ENCODE measurements around the gene HOXC5. TPM values are rescaled to one million over a fixed set of nuclear protein-coding genes. Genes with fewer than 3 reads are reported as not detected.

HOXC5 gene
- total and polyA plus RNA-seq, 2 donors (not counting 1 experiment from before 2014, with no cell fraction given): not detected

DNA sequence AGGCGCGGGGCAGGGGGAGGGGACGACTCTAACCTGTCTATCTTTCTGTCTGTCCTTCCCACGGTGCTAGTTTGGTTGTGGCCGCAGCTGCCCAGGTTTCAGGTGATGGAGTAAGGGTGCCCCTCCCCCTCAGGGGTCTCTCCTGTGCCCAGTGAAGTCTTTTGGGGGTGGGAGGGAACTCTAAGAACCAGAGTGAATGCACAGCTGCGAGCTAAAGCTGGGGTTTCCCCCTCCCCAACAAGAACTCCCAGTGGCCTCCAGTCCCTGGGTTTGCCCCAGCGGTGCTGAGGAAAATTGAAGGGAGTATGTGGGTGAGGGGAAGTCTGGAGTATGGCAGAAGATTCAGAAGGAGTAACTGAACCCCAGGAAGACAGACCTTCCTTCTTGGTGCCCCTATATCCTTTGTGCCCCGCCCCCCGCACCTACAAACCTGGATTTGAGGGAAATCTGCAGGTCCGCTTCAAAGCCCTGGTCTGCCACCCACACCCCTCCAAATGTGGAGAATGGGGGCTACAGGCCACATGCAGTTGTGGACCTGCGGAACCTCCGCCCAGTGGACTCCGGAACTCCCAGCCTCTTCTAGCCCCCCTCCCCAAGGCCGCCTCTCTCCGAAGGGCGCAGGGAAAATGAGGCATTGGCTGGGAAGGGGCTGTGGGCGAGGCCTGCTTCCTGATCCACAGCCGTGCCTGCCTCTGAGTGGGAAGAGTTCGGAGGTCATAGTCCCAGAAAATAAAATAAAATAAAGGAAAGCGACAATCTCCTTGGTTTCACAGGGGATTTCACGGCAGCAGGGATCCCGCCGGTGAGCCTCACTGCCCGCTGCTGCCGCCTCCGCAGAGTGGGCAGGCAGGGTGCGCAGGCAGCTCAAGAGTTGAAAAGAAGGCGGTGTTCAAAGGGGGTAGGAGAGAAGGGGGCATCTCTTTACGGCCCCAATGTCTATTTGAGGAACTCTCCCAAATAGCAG is 36.3 kb upstream of the HOXC5 start:
- TF ChIP-seq EZH2 (IDR thresholded peaks at IDR 0.05; ENCODE audit: borderline replicate concordance, insufficient read depth, low read depth, low read length, poor library complexity, severe bottlenecking): no peak
- intact Hi-C loops (cut with micrococcal nuclease): loop anchor here (5.0 kb wide), 2 partner anchors 36 to 44 kb away; partner anchors contain the start of genes HOXC12 and HOXC5
- ChIA-PET CTCF (interaction anchor here (1.1 to 1.6 kb wide), 2 partner anchors 9 to 194 kb away, joined by 3 to 7 read pairs; no protein-coding TSS in a partner anchor), POLR2A (interaction anchor here (0.6 kb wide), 2 partner anchors 328 to 596 kb away, joined by 3 read pairs; partner anchors contain the start of gene COPZ1)
- H4K20me1 ChIP-seq (ENCODE audit: control insufficient read depth, insufficient read depth, low read length, poor library complexity, severe bottlenecking): no peaks in the 10 kb centered on the region
- 16% methylated on average over 16 of the region's 29 CpGs for WGBS (ENCODE audit: insufficient coverage)
- Mint-ChIP-seq H3K4me1 (peaks cover 33% of the 10 kb centered on the region), H3K4me3 (peak overlapping the region; percentile 89), H3K9me3 (ENCODE audit: insufficient read depth) (no peaks in the 10 kb centered on the region), H3K27me3 (peaks cover 85% of the 10 kb centered on the region), H3K27ac (peak overlapping the region; percentile 46)
- H3K9me3 ChIP-seq (ENCODE audit: control extremely low read depth in 1 of 3, control insufficient read depth in 2 of 3, insufficient read depth in 1 of 3, low read length in 2 of 3): peaks cover 0 to 75% (median 0%) of the 10 kb centered on the region in 3 donors
- peak overlapping the region; percentile 58 for H3K9ac ChIP-seq (ENCODE audit: low read length)
- peak overlapping the region; percentile 96 for H3K4me2 ChIP-seq (replicated peaks; ENCODE audit: low read depth, low read length, poor library complexity, severe bottlenecking)
- DNase-seq (no peak), ATAC-seq (ENCODE audit: low read depth) (no peak)
- peaks cover 37 to 70% of the 10 kb centered on the region in 2 donors for H3K4me1 ChIP-seq (ENCODE audit: control insufficient read depth in 2 of 2, insufficient read depth in 2 of 2, low read length in 2 of 2)
- peak overlapping the region; percentile 70 for H2AFZ ChIP-seq (ENCODE audit: insufficient read depth, low read depth, low read length, poor library complexity, severe bottlenecking)
- H3K27ac ChIP-seq (ENCODE audit: low read length in 2 of 2): no peak overlapping the region
- H3K79me2 ChIP-seq (ENCODE audit: control insufficient read depth, insufficient read depth, low read length): no peaks in the 10 kb centered on the region
- peak overlapping the region in 4 of 5 experiments; percentile 44 to 60 (median 58) for H3K4me3 ChIP-seq (ENCODE audit: control extremely low read depth in 1 of 5, extremely low read depth in 1 of 5, insufficient read depth in 1 of 5, low read depth in 2 of 5, low read length in 4 of 5)
- no peaks in the 10 kb centered on the region for H3K36me3 ChIP-seq (replicated peaks in 1 of 2; ENCODE audit: control extremely low read depth in 1 of 2, control insufficient read depth in 1 of 2, extremely low read depth in 1 of 2, insufficient read depth in 2 of 2, low read length in 1 of 2)
- H3K27me3 ChIP-seq (replicated peaks in 1 of 4; ENCODE audit: control extremely low read depth in 1 of 4, control insufficient read depth in 3 of 4, insufficient read depth in 4 of 4, low read length in 3 of 4): peaks cover 0 to 98% (median 84%) of the 10 kb centered on the region in 4 experiments

DNA sequence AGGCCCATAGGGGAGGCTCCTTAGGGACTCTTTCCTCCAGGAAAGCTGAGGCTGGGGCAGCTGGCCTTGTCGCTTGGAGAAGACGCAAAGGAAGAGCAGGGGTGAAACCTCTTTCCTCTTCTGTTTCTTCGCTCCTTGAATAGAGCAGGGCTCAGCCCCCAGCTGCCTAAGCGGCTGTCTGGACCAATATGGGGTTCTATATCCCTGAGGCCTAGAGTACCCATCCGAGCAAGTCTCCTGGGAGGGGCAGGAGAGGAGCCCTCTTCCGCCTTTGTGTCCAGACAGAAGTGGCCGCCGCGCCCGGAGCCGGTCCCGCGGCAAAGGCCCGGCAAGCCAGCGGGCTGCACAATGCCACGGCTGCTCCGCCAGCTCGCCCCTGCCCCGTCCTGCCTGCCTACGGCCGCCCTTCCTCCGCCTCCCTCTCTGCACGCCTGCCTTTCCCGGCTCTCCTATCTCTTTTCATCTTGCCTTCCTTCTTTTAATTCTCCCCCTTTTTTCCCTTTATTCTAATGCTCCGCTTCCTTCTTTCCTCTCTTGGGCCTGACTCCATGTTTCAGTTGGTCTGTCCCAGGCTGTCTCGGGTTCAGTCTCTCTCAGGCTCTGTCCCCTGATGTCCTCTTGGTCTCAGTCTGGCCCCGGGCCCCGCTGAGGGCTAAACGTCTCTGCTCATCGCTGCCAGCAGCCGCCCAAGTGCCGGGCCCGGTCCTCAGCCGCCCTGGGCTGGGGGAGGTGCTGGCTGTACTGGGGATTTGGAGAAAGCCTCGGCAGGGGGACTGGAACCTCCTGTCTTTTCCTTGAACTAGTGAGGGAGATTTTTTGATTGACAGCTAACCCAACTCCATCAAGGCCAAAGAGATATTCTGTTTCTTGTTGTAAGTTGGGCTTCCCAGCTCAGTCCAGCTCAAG is 35.4 kb upstream of the HOXC5 start:
- Histone ChIP-seq H3K4me1 (ENCODE audit: control insufficient read depth in 2 of 2, insufficient read depth in 2 of 2, low read length in 2 of 2) (peaks cover 37 to 70% of the 10 kb centered on the region in 2 donors), H3K36me3 (replicated peaks in 1 of 2; ENCODE audit: control extremely low read depth in 1 of 2, control insufficient read depth in 1 of 2, extremely low read depth in 1 of 2, insufficient read depth in 2 of 2, low read length in 1 of 2) (no peaks in the 10 kb centered on the region), H4K20me1 (ENCODE audit: control insufficient read depth, insufficient read depth, low read length, poor library complexity, severe bottlenecking) (no peaks in the 10 kb centered on the region), H3K9me3 (ENCODE audit: control extremely low read depth in 1 of 3, control insufficient read depth in 2 of 3, insufficient read depth in 1 of 3, low read length in 2 of 3) (peaks cover 0 to 71% (median 0%) of the 10 kb centered on the region in 3 donors), H2AFZ (ENCODE audit: insufficient read depth, low read depth, low read length, poor library complexity, severe bottlenecking) (no peak overlapping the region), H3K4me2 (replicated peaks; ENCODE audit: low read depth, low read length, poor library complexity, severe bottlenecking) (peak overlapping the region; percentile 96), H3K79me2 (ENCODE audit: control insufficient read depth, insufficient read depth, low read length) (no peaks in the 10 kb centered on the region), H3K27me3 (replicated peaks in 1 of 4; ENCODE audit: control extremely low read depth in 1 of 4, control insufficient read depth in 3 of 4, insufficient read depth in 4 of 4, low read length in 3 of 4) (peaks cover 0 to 98% (median 85%) of the 10 kb centered on the region in 4 experiments), H3K9ac (ENCODE audit: low read length) (no peak overlapping the region), H3K4me3 (ENCODE audit: control extremely low read depth in 1 of 5, extremely low read depth in 1 of 5, insufficient read depth in 1 of 5, low read depth in 2 of 5, low read length in 4 of 5) (no peak overlapping the region), H3K27ac (ENCODE audit: low read length in 2 of 2) (no peak overlapping the region)
- Mint-ChIP-seq H3K27me3 (peaks cover 85% of the 10 kb centered on the region), H3K9me3 (ENCODE audit: insufficient read depth) (no peaks in the 10 kb centered on the region), H3K27ac (no peak overlapping the region), H3K4me1 (peaks cover 33% of the 10 kb centered on the region), H3K4me3 (peak overlapping the region; percentile 89)
- no peak for DNase-seq
- TF ChIP-seq, protein P1, sequence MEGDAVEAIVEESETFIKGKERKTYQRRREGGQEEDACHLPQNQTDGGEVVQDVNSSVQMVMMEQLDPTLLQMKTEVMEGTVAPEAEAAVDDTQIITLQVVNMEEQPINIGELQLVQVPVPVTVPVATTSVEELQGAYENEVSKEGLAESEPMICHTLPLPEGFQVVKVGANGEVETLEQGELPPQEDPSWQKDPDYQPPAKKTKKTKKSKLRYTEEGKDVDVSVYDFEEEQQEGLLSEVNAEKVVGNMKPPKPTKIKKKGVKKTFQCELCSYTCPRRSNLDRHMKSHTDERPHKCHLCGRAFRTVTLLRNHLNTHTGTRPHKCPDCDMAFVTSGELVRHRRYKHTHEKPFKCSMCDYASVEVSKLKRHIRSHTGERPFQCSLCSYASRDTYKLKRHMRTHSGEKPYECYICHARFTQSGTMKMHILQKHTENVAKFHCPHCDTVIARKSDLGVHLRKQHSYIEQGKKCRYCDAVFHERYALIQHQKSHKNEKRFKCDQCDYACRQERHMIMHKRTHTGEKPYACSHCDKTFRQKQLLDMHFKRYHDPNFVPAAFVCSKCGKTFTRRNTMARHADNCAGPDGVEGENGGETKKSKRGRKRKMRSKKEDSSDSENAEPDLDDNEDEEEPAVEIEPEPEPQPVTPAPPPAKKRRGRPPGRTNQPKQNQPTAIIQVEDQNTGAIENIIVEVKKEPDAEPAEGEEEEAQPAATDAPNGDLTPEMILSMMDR (IDR thresholded peaks at IDR 0.05): no peak
- peak; percentile 94 for TF ChIP-seq EZH2 (IDR thresholded peaks at IDR 0.05; ENCODE audit: borderline replicate concordance, insufficient read depth, low read depth, low read length, poor library complexity, severe bottlenecking)
- ATAC-seq (ENCODE audit: low read depth): no peak
- CTCF ChIA-PET: interaction anchor here (0.7 to 5.0 kb wide), 4 partner anchors 8 to 210 kb away, joined by 3 to 17 read pairs (median 5); no protein-coding TSS in a partner anchor
- 10% methylated on average over 30 of the region's 35 CpGs for WGBS (ENCODE audit: insufficient coverage)
- intact Hi-C loops (cut with micrococcal nuclease): loop anchor here (5.0 kb wide), 2 partner anchors 35 to 45 kb away; partner anchors contain the start of genes HOXC12 and HOXC5
- POLR2A ChIA-PET: interaction anchor here (0.6 kb wide), 2 partner anchors 327 to 595 kb away, joined by 3 read pairs; partner anchors contain the start of gene COPZ1
